Common myeloid progenitor, CD34-positive (primary cell): ENCODE measurements around the gene GLCE.

Source experiments
- CTCF ChIA-PET: fragments of 350-600 bp; sonication (Branson Sonifier 250); formaldehyde crosslinking; loops from one replicate; lab custom pipeline; 2021; ENCODE audit warnings: antibody characterized with exemption; lab: Charles Lee
- POLR2A ChIA-PET: fragments of 350-600 bp; sonication (Branson Sonifier 250); formaldehyde crosslinking; loops from one replicate; lab custom pipeline; 2021; ENCODE audit warnings: antibody characterized with exemption; lab: Charles Lee
- DNase-seq, 3 donors: peaks; one replicate each; pipeline versions ENCODE4 v3.0.0 to v3.0.0-alpha.2; 2013
- H3K27ac ChIP-seq, 2 experiments: 1 replicate in 1 of 2; 2 replicates in 1 of 2; pipeline ENCODE4 v1.7.0; 2013; ENCODE audit warnings: inconsistent platforms in 2 of 2, low read length in 2 of 2, mild to moderate bottlenecking in 2 of 2, low read depth in 1 of 2, moderate library complexity in 1 of 2; ENCODE audit not compliant: severe bottlenecking in 2 of 2, insufficient read depth in 1 of 2, poor library complexity in 1 of 2
- H3K27me3 ChIP-seq, 5 experiments: replicated peaks in 2 of 5; 1 replicate in 3 of 5; 2 replicates in 2 of 5; pipeline versions ENCODE4 v1.6.1 to v1.7.0; 2013; ENCODE audit warnings: low read length in 4 of 5, mild to moderate bottlenecking in 2 of 5, moderate library complexity in 2 of 5, inconsistent platforms in 1 of 5; ENCODE audit not compliant: insufficient read depth in 5 of 5, control insufficient read depth in 4 of 5
- H3K36me3 ChIP-seq, 4 experiments: 1 replicate in 2 of 4; 2 replicates in 2 of 4; pipeline versions ENCODE4 v1.6.1 to v1.7.0; 2013; ENCODE audit warnings: low read length in 3 of 4, control low read depth in 1 of 4, mild to moderate bottlenecking in 1 of 4; ENCODE audit not compliant: control insufficient read depth in 4 of 4, insufficient read depth in 4 of 4
- H3K4me1 ChIP-seq, 4 experiments: 1 replicate in 3 of 4; 2 replicates in 1 of 4; pipeline versions ENCODE4 v1.6.1 to v1.7.1; 2013; ENCODE audit warnings: low read length in 3 of 4, mild to moderate bottlenecking in 3 of 4, control low read depth in 1 of 4, inconsistent platforms in 1 of 4, moderate library complexity in 1 of 4; ENCODE audit not compliant: control insufficient read depth in 4 of 4, insufficient read depth in 4 of 4; ENCODE audit errors: control extremely low read depth in 1 of 4
- H3K4me3 ChIP-seq, 7 experiments: 1 replicate in 4 of 7; 2 replicates in 3 of 7; pipeline versions ENCODE4 v1.5.1 to v1.7.0; 2013; ENCODE audit warnings: mild to moderate bottlenecking in 7 of 7, low read length in 6 of 7, moderate library complexity in 6 of 7, inconsistent platforms in 2 of 7, low read depth in 2 of 7, control low read depth in 1 of 7; ENCODE audit not compliant: insufficient read depth in 4 of 7, control insufficient read depth in 1 of 7; ENCODE audit errors: extremely low read depth in 1 of 7
- H3K9me3 ChIP-seq, 5 experiments: 1 replicate in 4 of 5; 2 replicates in 1 of 5; pipeline versions ENCODE4 v1.6.1 to v1.7.1; 2013; ENCODE audit warnings: low read length in 4 of 5, mild to moderate bottlenecking in 2 of 5, inconsistent platforms in 1 of 5, low read depth in 1 of 5, moderate library complexity in 1 of 5; ENCODE audit not compliant: control insufficient read depth in 4 of 5, insufficient read depth in 2 of 5; ENCODE audit errors: control extremely low read depth in 1 of 5
- WGBS: methylation state at CpG from one replicate; pipeline ENCODE4 v1.1.5; 2013; ENCODE audit not compliant: insufficient coverage; 5-methylcytosine and 5-hydroxymethylcytosine counted together

The GLCE gene

DNA sequence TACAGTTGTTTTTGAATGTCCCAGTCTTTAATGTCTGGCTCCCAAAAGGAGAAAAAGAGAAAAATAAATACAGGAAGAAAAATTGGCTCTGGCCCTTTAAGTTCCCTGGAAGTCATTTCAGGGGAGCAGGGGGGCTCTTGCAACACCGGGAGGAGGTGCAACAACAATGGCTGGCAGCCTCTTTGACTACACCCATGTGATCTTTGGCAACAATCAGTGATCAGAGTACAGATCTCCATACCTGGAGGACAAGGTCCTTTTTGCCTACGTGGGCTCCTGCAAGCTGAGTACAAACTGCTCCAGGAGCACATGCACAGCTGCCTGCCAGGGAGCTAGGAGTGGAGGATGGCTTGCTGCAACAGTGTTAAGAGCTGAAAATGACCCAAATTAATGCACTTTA, 63.9 kb downstream of the GLCE start:
- DNase-seq: no peak
- no peaks in the 10 kb centered on the region for H3K27me3 ChIP-seq
- ChIA-PET POLR2A (no interaction called here), CTCF (interaction anchor here (1.3 to 1.4 kb wide), 2 partner anchors 10 to 165 kb away, joined by 3 to 5 read pairs; no protein-coding TSS in a partner anchor)
- no peak overlapping the region for H3K4me3 ChIP-seq
- H3K9me3 ChIP-seq: peaks cover 0 to 43% (median 7%) of the 10 kb centered on the region in 5 experiments
- 95% methylated on average over 2 of the region's 2 CpGs for WGBS
- no peak overlapping the region for H3K27ac ChIP-seq
- H3K4me1 ChIP-seq: no peaks in the 10 kb centered on the region
- peaks cover 5 to 21% (median 8%) of the 10 kb centered on the region in 4 experiments for H3K36me3 ChIP-seq

DNA sequence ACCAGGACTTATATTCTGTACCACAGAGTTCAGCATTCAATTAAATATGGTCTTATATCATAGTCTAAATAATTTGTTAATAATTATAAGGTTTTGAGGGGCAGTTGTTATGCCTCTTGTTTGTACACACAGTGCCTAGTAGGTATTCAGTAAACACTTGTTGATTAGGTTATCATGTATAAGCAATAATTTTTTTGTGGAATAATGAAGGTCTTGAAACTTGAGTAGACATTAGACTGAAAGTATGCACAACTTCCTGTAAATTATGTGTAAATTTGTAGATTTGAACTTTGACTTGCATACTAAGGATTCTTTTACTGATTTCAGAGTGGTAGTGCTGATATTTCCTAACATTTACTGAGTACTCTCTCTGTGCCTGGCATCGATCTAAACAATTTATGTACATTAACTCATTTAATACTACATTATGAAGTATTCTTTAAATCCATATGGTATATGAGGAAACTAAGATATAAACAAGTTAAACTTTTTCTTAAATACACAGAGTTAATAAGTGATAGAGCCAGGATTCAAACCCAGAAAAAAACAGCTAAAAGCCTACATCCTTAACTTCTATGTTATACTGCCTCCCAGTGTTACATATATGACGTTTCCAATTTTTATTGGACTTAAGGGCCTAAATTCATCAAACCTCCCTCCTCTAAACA, 65.1 kb downstream of the GLCE start:
- Histone ChIP-seq H3K4me1 (no peaks in the 10 kb centered on the region), H3K9me3 (peaks cover 0 to 36% (median 7%) of the 10 kb centered on the region in 5 experiments), H3K4me3 (no peak overlapping the region), H3K27ac (no peak overlapping the region), H3K36me3 (peaks cover 5 to 21% (median 8%) of the 10 kb centered on the region in 4 experiments), H3K27me3 (no peaks in the 10 kb centered on the region)
- WGBS: 50% methylated on average over 1 of the region's 2 CpGs
- peak; percentile 34 to 52 (median 51) for DNase-seq
- POLR2A ChIA-PET: interaction anchor here (0.5 kb wide), 1 partner anchor 55 kb away, joined by 5 read pairs; no protein-coding TSS in a partner anchor
- CTCF ChIA-PET: interaction anchor here (0.5 to 3.9 kb wide), 4 partner anchors 9 to 167 kb away, joined by 3 to 19 read pairs (median 3); no protein-coding TSS in a partner anchor

DNA sequence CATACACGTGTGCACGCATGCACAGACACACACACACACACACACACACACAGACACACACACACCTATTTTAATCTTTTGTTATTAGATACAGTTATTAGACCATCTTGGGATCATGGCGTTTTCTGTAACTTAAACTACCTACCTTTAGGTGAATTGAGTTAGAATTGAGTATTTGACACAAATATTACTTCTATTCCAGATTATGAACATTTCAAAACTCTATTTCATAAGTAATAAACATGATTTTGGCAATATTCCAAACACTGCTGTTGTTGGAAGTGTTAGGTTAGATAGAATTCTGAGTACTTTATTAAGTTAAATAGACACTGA, 65.6 kb downstream of the GLCE start:
- no peak overlapping the region for H3K4me3 ChIP-seq

DNA sequence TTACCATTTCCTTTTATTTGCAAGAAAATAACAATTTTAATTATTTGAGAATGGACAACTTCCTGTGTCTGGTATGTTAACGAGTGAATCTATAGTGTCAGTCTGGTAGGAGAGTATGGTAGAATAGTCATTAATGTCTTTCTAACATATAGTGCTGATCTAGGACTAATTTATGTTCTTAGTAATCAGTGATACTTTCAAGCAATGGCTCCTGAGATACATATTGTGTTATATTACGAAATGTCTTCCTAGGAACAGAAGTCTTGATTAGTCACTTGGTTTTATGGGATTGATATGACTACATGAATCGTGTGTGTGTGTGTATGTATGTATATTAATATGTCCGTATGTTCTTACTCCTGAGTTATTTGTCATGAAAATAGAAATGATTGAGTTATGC, 71.7 kb downstream of the GLCE start:
- 87% methylated on average over 3 of the region's 4 CpGs for WGBS
- POLR2A ChIA-PET: no interaction called here
- Histone ChIP-seq H3K27me3 (no peaks in the 10 kb centered on the region), H3K4me1 (no peaks in the 10 kb centered on the region), H3K9me3 (peaks cover 0 to 5% (median 0%) of the 10 kb centered on the region in 5 experiments), H3K36me3 (peaks cover 0 to 7% (median 5%) of the 10 kb centered on the region in 4 experiments), H3K27ac (no peak overlapping the region), H3K4me3 (no peak overlapping the region)
- CTCF ChIA-PET: no interaction called here
- DNase-seq: no peak

More for the DNA sequence above, 65.6 kb downstream of the GLCE start:
- DNase-seq: no peak
- H3K27me3 ChIP-seq: no peaks in the 10 kb centered on the region
- no peak overlapping the region for H3K27ac ChIP-seq
- ChIA-PET CTCF (interaction anchor here (0.5 to 3.9 kb wide), 3 partner anchors 20 to 167 kb away, joined by 3 to 19 read pairs (median 3); no protein-coding TSS in a partner anchor), POLR2A (no interaction called here)
- peaks cover 5 to 21% (median 8%) of the 10 kb centered on the region in 4 experiments for H3K36me3 ChIP-seq
- WGBS: 79% methylated on average over 2 of the region's 3 CpGs
- H3K4me1 ChIP-seq: no peaks in the 10 kb centered on the region
- H3K9me3 ChIP-seq: peaks cover 0 to 32% (median 7%) of the 10 kb centered on the region in 5 experiments

DNA sequence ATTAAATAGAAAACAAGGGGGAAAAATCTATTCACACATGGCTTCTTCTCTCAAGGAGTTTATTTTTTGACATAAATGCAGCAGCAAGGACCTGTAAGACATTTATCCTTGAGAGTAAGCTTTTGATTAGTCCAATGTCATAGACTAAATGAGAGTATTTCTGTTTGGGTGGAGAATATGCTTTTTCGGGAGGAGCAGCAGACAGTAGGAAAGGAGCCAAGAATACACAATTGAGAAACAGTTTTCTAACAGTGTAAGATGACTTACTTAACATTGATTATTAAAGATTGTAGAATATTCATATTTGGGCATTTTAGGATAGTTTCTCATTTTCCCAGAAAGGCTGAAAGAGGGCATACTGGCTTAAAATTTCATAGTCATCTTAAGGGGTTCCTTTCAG, 72.3 kb downstream of the GLCE start:
- CTCF ChIA-PET: no interaction called here
- WGBS: no CpG with 5 or more reads among the region's 1 CpG
- Histone ChIP-seq H3K27ac (no peak overlapping the region), H3K36me3 (peaks cover 0 to 7% (median 5%) of the 10 kb centered on the region in 4 experiments), H3K9me3 (peaks cover 0 to 5% (median 0%) of the 10 kb centered on the region in 5 experiments), H3K4me1 (no peaks in the 10 kb centered on the region), H3K27me3 (no peaks in the 10 kb centered on the region), H3K4me3 (no peak overlapping the region)
- DNase-seq: no peak
- POLR2A ChIA-PET: no interaction called here

DNA sequence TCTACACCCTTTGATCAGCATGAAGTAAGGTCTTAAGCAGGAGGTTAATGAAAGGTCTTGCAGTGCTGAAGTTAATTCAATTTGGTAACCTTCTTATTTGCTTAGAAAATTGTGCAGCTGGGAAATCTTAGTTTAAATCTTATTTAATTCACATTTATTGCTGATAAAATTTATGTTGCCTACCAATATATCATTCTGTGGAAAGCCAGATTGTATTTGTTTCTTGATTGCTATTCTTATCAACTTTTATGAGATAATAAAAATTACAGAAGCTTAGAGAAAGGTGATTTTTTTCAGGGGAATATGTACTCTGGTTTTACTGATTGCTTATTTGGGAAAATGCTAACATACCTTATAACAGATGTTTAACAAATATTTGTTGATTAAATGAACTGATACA, 74.2 kb downstream of the GLCE start:
- DNase-seq: no peak
- POLR2A ChIA-PET: no interaction called here
- CTCF ChIA-PET: interaction anchor here (1.4 kb wide), 2 partner anchors 10 to 12 kb away, joined by 3 read pairs; no protein-coding TSS in a partner anchor
- Histone ChIP-seq H3K27ac (no peak overlapping the region), H3K4me3 (no peak overlapping the region), H3K9me3 (peaks cover 0 to 6% (median 0%) of the 10 kb centered on the region in 5 experiments), H3K36me3 (no peaks in the 10 kb centered on the region), H3K27me3 (no peaks in the 10 kb centered on the region), H3K4me1 (no peaks in the 10 kb centered on the region)

DNA sequence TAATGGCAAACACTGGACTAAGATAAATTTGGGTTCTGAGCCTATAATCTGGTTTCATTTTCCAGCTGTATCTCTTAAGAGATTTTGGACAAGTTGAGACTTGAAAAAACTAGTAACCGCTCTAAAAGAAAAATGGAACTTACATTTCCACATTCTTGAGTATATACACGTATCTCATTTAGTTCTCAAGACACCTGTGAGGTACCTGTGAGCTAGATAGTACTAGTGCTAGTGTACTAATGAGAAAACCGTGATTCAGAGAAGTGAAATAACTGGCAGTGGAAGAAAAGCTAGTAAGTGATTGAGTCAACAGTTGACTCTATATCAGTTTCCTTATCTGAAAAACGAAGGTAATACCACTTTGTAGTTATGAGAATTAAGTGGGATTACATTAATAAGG, 76.1 kb downstream of the GLCE start:
- Histone ChIP-seq H3K4me3 (no peak overlapping the region), H3K27ac (no peak overlapping the region), H3K27me3 (no peaks in the 10 kb centered on the region), H3K9me3 (peaks cover 0 to 3% (median 0%) of the 10 kb centered on the region in 5 experiments), H3K4me1 (no peaks in the 10 kb centered on the region), H3K36me3 (no peaks in the 10 kb centered on the region)
- no CpG with 5 or more reads among the region's 4 CpGs for WGBS
- ChIA-PET CTCF (interaction anchor here (1.6 kb wide), 1 partner anchor 8 kb away, joined by 4 read pairs; no protein-coding TSS in a partner anchor), POLR2A (no interaction called here)
- no peak for DNase-seq
